ENCODE results near the gene KPNA1.

GRCh38 chr3:122484985-122485384 lies 29.8 kb downstream of the KPNA1 start:
- TF ChIP-seq CTCF (IDR thresholded peaks at IDR 0.05) (no peak), ZFX (IDR thresholded peaks at IDR 0.05; ENCODE audit: borderline replicate concordance) (no peak)
